GM21619 (cell line): Measurements from ENCODE around the gene FAM20C.

Experiments
- ATAC-seq: cut with Tn5 transposase; IDR thresholded peaks from one replicate; pipeline ENCODE4 v1.9.1; 2021; ENCODE audit not compliant: unreplicated experiment

Gene FAM20C

DNA sequence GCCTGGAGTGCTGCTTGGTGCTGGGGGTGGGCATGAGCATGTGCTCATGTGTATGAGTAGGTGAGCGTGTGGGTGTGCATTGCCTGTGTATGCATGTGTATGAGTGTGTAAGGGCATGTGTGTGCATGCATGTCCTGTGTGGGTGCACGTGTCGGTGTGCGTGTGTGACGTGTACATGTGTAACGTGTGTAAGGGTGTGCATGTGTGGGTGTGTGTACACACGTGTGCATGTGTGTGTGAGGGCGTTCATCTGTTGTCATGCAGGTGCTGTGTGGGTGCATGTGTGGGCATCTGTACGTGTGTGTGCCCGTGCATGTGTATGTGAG, 30.3 kb downstream of the FAM20C start:
- ATAC-seq: no peak

DNA sequence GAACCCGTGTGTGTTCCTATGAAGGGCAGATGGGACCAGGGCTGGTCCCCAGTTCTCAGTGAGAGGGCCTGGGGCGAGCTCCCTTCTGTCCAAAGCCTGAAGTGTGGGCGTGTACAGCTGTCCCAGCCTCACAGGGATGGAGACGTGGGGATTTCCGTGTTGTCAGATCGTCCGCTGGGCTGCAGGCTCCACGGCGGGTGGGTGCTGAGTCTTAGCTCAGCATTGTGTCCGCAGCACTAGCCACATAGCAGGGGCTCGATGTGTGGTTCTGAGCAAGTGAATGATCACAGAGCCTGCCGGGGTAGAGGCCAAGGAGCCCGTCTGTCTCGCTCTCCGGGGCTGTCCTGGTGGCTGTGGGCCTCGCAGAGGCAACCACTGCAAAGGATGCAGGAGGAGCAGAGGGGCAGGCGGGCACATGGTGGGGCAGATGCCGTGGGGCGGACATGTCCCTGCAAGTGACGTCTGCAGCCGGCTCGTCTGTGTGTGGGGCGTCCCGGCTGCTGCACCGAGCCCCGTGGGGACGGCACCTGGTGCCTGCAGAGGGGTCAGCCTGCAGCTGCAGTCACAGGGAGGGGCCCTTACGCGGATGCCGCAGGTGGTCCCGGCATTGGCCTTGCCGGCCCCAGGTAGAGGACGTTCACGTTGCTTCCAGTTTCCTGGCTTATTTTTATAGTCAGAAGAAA, 30.9 kb downstream of the FAM20C start:
- ATAC-seq: no peak

DNA sequence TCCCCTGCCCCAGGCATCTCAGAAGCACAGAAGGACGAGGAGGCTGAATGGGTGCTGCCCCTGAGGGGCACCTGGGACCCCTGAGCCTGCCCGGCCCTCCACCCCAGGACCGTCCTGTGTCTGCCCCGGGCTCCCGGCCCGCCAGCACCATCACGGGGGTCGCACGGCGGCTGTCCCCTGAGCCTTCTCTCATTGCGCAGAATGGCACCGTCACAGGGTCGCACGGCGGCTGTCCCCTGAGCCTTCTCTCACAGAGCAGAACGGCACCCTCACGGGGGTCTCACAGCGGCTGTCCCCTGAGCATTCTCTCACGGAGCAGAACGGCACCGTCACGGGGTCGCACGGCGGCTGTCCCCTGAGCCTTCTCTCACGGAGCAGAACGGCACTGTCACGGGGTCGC, 31.5 kb downstream of the FAM20C start:
- ATAC-seq: no peak

DNA sequence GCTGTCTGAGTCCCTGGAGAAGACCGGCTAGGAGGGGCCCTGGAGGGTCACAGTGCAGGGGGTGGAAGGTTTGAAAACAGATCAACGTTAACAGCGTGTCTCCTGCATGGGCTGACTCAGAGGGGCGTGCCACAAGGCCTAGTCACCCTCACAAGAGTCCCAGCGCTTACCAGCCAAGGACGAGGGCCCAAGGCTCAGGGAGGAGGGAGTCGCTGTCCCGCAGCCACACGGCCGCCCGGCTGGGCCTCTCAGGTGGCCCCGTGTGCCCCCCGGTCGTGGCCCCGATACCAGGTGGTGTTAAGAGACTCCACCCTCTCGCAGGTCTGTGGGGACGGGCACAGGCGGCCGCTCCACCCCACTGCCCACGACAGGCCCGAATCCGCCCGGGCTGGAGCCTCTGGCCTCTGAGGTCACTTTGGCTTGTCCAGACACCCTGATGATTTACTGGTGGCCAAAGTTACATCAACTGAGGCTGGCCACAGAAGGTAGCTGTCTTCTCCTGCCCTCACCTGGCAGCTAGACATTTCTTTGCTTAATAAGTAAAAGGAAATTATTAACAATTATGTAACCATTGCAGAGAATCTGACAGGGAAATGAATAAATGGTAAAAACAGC, 34.0 kb downstream of the FAM20C start:
- ATAC-seq: no peak

DNA sequence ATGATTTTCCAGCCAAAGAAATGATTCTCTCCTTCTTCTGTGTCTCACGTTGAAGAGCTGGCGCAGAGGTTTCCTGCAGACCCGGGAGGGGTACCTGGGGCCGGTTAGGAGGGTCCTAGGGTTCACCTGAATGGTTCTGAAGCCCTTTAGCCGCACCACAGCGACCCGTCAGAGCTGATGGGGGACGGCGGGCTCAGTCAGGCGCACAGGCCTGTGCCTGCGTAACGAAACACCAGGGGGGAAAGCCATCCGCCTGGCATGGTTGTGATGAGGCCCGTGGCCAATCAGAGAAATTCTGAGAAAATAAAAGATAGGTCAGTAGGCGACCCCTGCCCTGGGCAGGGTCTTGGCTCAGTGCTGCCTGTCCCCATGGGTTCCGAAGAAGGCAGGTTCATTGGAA, 35.6 kb downstream of the FAM20C start:
- ATAC-seq: no peak

DNA sequence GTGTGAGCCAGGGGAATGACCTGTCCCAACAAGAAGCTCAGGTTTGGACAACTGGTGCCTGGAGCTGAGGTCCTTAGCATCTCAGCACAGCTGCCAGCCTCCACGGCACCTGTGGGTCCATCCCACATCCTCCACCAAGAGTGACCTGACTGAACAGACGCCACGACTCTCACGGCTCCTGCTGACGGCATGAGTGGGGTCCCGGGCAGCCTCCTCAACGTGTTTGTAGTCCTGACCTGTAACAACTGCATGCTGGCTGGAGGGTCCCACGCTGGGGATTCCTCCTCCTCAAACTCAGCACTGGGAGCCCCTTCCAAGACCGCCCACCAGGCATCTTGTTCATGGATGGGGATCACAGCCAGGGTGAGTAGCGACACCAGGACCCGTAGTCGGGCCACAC, 36.2 kb downstream of the FAM20C start:
- ATAC-seq: no peak

DNA sequence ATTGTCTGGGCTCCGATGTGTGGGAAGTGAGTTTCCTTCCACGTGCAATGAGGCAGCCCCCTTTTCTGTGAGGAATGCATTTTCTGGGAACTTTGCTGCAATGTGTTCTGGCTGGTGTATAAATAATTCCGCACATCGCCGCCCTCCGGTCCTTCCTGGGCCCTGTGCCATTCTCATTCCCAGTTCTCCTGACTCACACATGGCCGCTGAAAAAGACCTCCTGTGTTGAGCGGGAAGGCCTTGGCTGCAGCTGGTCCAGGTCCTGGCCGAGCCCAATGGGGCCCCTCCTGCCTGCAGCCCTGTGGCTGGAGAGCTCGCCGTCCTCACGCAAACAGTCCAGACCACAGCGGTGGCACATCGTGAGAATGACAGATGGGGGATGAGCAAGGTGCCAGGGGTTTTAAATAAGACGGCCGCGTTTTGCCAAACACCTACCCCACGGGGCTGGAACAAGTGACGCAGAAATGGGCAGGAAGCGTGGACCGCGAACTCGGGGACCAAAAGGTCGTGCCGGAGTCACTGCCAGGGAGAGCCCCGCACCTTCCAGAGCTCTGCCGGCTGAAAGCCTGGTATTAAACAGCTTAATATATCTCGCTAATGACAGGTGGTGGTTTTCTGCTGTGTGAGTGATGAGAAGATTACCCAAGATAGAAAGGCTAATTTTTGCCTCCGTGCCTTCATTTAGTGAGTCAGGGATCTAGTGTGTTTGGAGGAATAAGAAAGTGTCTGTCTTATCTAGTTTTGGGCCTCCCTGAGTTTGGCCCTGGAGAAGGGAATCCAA, 37.0 kb downstream of the FAM20C start:
- ATAC-seq: no peak

DNA sequence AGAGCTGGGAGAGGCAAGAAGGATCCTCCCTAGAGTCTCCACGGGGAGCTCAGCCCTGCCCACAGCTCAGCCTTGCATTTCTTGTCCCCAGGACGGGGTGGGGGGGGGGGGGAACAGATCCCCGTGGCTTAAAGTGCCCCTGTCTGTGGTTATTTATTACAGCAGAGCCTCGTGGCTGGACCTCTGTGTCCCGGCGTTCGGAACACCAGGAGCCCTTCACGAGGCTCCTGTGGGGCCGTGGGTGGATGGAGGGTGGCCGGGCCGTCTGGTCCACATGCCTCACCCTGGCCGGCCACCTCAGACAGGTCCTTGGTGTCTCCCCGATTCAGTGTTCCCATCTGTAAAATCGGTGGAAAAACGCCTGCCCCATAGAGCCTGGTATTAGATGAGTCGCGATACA, 37.9 kb downstream of the FAM20C start:
- ATAC-seq: no peak

DNA sequence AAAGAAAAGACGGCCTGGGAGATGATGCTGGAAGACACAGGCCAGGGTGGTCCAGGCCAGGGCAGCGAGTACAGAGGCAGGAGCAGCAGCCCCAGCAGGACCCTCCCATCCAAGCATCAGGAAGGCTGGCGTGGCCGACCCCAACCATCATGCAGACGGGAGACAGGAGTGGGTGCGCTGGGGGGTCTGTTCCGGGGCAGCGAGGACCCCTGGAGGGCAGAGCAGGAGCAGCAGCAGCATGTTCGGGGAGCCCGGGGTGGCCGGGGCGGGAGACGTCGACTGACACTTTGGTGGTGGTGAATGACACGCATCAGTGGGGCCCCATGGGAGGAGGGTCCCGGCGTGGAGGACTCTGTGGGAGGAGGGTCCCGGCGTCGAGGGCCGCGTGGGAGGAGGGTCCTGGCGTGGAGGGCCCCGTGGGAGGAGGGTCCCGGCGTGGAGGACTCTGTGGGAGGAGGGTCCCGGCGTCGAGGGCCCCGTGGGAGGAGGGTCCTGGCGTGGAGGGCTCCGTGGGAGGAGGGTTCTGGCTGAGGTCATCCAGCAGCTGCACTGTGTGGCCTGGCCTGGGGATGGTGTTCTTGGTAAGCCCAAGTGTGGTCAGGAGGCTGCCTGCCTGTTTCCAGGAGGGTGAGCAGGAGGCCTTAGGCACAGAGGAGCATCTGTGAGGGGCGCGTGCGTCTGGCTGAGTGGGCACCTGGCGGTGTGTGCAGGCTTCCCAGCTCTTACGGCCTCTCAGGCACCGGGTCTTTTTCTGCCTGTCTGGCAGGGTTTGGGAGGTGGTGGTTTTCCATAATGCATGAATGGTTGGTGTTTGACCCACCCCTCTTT, 38.9 kb downstream of the FAM20C start:
- no peak for ATAC-seq

DNA sequence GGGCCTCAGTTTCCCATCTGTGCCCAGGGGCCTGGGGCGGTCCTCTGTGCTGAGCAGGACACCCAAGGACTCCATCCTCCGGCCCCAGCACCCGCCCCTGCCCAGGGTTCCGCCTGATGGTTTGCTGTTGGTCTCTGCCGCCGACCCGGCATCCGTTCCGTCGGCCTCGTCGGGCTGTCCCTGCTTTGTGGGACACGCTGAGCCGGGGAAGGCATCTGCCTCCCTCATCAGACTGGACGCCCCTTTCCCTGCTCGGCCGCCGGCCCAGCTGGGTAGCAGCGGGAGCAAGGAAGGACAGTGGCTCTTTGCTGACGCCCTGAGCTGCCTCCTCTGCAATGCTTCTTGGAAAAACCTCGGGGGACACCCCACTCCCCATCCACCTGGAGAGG, 39.5 kb downstream of the FAM20C start:
- ATAC-seq: no peak

DNA sequence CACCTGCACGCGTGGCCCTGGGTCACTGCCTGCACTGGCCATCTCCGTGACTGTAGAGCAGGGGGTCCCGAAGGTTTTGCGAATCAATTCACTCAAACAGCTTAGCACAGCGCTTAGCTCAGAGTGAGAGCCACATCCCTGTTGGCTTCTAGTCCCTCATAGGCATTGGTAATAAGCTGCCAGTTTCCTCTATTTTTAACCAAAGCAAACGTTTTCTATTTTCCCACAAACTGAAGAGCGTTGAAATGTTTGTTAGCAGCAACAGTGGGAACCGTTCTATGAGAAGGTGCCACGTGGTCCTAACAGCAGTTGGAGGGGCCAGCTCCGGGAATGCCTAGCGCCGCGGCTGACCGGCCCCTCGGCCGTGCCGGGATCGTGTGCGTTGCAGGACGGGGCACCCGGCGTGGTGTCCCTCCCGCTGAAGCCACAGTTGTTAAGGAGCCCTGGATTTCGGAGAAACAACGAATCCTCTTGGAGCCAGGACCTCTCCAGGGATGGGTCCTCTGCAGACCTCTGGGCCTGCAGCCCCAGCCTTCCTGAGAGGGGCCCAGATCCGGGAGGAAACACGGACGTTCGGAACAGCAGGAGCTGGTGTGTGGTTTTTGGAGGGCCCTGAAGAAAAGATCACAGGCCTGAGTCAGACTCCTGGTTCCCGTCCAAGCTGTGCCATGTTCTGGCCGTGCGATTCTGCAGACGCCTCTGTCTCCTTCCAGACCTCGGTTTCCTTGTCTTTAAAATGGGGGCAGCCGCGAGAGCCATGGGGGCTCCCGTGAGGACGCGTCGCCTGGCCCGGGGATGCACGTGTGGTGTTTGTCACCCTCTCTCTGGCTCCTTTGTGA, 40.3 kb downstream of the FAM20C start:
- no peak for ATAC-seq

DNA sequence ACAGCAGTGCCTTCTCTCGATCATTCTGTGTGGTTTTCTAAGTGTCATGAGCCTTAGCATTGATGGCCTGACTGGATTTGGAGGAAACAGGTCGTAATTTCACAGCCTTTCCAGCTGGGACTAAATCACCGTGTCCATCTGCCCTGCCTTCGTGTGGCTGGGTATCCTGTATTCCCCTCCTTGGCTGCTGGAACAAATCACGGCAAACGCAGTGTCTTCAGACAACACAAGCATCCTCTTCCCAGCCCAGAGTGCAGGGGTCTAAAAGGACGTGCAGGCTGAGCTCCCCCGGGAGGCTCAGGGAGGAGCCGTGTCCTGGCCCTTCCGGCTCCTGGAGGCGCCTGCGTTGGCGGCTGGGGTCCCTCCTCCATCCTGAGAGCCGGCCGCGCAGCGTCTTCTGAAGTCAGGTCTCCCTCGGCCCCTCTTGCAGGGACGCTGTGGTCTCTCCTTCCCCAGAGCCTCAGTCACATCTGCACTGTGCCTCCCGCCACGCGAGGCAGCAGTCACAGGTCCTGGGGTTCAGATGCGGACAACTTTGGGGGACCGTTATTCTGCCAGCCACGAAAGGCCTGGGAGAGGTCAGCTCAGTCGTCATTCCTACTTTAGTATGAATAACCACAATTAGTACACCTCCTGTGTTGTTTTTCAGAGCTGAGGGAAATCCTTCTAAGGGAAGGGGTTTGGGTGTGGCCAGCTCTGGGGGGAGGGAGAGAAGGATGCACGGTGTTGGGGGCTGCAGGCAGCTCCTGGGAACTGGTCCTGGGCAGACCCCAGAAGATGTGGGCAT, 41.1 kb downstream of the FAM20C start:
- no peak for ATAC-seq

DNA sequence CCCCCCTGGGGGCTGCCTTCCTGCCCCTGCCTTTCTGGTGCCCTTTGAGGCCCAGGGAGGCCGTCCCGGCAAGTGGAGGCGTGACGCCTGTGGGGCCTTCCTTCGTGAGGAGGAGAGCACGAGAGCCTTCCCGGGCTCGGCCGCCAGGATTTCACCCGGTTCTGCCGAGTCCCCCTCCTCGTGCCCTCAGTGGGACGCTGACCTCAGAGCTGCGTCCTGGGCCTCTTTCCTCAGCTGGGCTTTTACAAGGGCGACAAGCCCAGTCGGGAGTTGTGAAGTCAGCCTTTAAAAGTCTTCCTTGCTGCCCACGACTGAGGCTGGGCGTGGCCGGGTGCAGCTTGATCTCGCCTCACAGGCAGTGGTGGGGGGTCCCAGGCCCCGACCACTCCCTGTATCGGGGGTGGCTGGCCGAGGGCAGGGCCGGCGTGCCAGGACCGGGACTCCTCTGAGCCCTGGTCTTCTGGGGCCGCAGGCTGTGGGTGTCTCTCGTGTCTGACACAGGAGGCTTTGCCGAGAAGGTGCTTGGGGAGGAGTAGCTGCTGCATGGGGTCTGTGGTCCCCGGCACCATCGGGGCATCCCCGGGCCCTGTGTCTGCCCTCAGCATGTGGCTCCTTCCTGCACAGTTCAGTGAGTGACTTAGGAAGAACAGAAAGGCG, 41.8 kb downstream of the FAM20C start:
- no peak for ATAC-seq

DNA sequence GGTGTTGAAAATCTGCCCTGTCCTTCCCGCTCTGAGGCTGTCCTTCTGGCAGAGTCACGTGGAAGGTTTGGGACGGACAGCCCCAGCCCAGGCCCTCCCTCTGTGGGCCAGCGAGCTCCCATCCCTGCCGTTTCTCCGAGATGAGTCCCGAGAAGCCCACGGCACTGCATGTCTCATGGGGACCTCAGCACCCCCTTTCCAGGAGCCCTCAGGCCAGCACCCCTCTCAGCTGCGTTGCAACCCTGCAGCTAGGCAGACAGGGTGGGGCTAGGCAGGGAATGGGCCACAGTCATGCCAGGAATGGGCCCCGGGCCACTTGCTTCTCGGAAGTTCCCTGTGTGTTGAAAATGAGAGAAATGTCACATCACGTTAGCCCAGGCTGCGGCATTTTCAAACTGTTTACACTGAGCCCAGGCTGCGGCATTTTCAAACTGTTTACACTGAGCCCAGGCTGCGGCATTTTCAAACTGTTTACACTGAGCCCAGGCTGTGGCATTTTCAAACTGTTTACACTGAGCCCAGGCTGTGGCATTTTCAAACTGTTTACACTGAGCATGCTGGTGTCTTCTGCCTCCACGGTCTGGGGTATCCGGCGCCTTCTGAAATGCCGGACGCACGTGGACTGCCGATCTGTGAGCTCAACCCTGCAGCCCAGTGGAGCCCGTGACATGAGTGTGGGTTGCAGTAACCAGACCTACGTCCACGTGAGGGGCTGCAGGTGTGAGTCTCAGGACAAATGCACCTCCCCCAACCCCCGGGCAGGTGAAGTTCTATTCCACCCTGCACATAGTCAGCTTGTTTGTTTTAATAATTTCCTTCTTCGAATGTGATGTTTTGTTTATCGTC, 42.6 kb downstream of the FAM20C start:
- no peak for ATAC-seq

DNA sequence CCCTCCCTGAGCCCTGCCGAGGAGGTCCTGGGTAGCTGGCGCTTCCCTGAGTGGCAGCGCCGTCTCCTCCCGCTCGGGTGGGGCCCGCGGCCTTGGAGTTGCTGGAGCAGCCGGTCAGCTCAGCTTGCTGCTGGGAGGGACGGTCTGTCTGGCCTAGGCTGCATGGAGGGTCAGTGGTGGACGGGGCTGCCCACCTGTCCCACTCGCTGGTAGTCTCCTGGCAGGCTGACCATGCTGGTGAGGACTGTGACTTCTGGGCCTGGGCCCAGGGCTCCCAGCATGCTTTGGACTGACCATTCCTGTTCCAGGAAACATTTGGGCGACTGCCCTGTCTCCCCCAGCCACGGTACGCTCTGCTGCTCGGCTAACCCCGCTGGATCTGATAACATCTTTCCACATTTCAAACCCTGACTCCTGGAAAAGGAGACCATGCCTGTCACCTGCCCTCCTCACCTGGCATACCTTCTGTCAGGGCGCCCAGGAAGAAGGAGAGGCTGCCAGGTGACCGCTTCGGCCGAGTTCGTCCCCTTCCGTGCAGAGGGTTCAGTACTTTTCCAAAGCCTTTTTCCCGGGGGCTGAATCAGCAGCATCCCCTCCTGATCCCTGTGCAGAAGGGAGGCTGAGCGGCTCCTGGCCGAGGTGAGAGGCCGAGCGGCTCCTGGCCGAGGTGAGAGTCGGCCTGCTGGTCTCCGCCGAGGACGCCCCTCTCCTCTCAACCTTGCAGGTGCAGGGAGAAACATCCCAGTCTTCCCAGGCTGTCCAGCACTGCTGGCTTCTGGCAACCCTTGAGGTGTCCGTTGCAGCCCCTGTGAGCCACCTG, 43.4 kb downstream of the FAM20C start:
- ATAC-seq: no peak

DNA sequence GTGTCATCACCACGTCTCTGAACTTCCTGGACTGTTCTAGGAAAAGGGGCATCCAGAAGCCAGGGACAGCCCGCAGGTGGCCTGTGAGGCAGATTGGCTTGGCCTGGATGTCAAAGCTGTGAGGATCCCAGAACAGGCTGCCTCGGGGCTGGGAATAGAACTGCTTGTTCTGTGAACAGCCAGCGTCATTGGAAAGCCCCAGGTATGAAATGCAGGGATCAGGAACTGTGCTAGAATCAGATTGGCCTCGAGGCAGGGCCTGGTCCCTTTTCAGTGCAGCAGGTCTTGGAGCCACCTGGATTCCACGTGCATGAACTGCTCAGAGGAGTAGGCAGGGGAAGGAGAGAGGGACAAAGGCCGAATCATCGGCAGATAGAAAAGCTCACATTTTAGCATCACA, 44.6 kb downstream of the FAM20C start:
- ATAC-seq: no peak

DNA sequence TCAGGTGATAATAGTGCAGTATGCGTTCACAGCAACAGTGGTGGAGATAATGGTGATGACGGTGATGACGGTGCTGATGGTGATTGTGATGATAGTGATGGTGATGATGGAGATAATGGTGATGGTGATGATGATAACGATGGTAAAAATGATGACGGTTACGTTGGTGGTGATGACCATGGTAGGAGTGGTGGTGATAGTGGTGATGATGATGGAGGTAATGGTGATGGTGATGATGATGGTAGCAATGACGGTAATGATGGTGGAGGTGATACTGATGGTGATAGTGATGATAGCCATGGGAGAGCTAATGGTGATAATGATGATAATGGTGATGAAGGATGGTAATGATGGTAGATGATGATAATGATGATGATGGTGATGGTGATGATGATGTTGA, 45.0 kb downstream of the FAM20C start:
- no peak for ATAC-seq
